ENCODE measurements around the gene SH3BGRL2.

The SH3BGRL2 gene

GRCh38 chr6:79630883-79631692, at the start of gene SH3BGRL2:
Gene SH3BGRL2 (plus strand): TSS chr6:79631329. CDS start chr6:79631462, 133 bp downstream.
- peak; percentile 47 for DNase-seq

GRCh38 chr6:79584332-79584731, 46.8 kb upstream of the SH3BGRL2 start:
- DNase-seq = no peak

- DNase-seq = no peak
These were observed 44.6 kb upstream of the SH3BGRL2 start for GRCh38 chr6:79586548-79586947.

- no peak for DNase-seq
These were observed 41.4 kb upstream of the SH3BGRL2 start for GRCh38 chr6:79589701-79590100.

GRCh38 chr6:79597155-79597554, 34.0 kb upstream of the SH3BGRL2 start:
- no peak for DNase-seq

GRCh38 chr6:79598012-79598411, 33.1 kb upstream of the SH3BGRL2 start:
- DNase-seq = no peak

GRCh38 chr6:79599725-79600259, 31.3 kb upstream of the SH3BGRL2 start:
- no peak for DNase-seq

- no peak for DNase-seq
These were observed 30.8 kb upstream of the SH3BGRL2 start for GRCh38 chr6:79600313-79600712.

GRCh38 chr6:79600812-79601609, 30.1 kb upstream of the SH3BGRL2 start:
- peak; percentile 5 for DNase-seq

GRCh38 chr6:79602859-79603258, 28.3 kb upstream of the SH3BGRL2 start:
- no peak for DNase-seq

GRCh38 chr6:79604583-79605037, 26.5 kb upstream of the SH3BGRL2 start:
- no peak for DNase-seq

GRCh38 chr6:79605061-79605460, 26.1 kb upstream of the SH3BGRL2 start:
- no peak for DNase-seq

GRCh38 chr6:79605968-79606764, 25.0 kb upstream of the SH3BGRL2 start:
- DNase-seq = no peak

GRCh38 chr6:79607000-79607399, 24.1 kb upstream of the SH3BGRL2 start:
- no peak for DNase-seq

- DNase-seq = no peak
These were observed 22.6 kb upstream of the SH3BGRL2 start for GRCh38 chr6:79608334-79609224.

GRCh38 chr6:79609225-79609595, 21.9 kb upstream of the SH3BGRL2 start:
- no peak for DNase-seq

- DNase-seq = no peak
These were observed 20.7 kb upstream of the SH3BGRL2 start for GRCh38 chr6:79610306-79611009.

- DNase-seq = no peak
These were observed 18.7 kb upstream of the SH3BGRL2 start for GRCh38 chr6:79612457-79612856.

- no peak for DNase-seq
These were observed 18.2 kb upstream of the SH3BGRL2 start for GRCh38 chr6:79612918-79613317.

GRCh38 chr6:79613912-79614311, 17.2 kb upstream of the SH3BGRL2 start:
- no peak for DNase-seq
